HepG2 (cell line): Measurements from ENCODE around the gene TMEM114. TPM values are rescaled to one million over a fixed set of nuclear protein-coding genes. Genes with fewer than 3 reads are reported as not detected.

Source experiments
- BCL6 ChIP-seq: IDR thresholded peaks from 2 replicates; pipeline ENCODE4 v1.6.1; 2016; ENCODE audit warnings: missing genetic modification reagents, missing compliant biosample characterization
- BCLAF1 ChIP-seq: fragments of 450-650 bp; IDR thresholded peaks from 2 replicates; pipeline ENCODE4 v1.6.1; 2017; ENCODE audit warnings: mild to moderate bottlenecking
- BRD4 ChIP-seq: sonication (generic); formaldehyde crosslinking; IDR thresholded peaks from 2 replicates; pipeline ENCODE4 v1.4.0; 2020; ENCODE audit warnings: missing genetic modification reagents
- CENPT ChIP-seq: sonication (generic); formaldehyde crosslinking; IDR thresholded peaks from 2 replicates; pipeline ENCODE4 v1.8.0; 2022; ENCODE audit warnings: low read depth, mild to moderate bottlenecking, moderate library complexity, missing genetic modification reagents
- CREB1 ChIP-seq, 2 experiments: fragments of 450-650 bp in 1 of 2; IDR thresholded peaks; 2 replicates each; pipeline ENCODE4 v1.6.1; 2016 to 2017; ENCODE audit warnings: control low read depth in 1 of 2, mild to moderate bottlenecking in 1 of 2, missing compliant biosample characterization in 1 of 2, missing genetic modification characterization in 1 of 2
- HES4 ChIP-seq: sonication (generic); formaldehyde crosslinking; IDR thresholded peaks from 2 replicates; pipeline ENCODE4 v1.9.0; 2021; ENCODE audit warnings: mild to moderate bottlenecking, missing genetic modification reagents, borderline replicate concordance
- HMG20B ChIP-seq: conservative IDR thresholded peaks from 2 replicates; pipeline ENCODE4 v1.6.1; 2016; ENCODE audit warnings: missing genetic modification reagents, missing compliant biosample characterization
- KAT2B ChIP-seq: fragments of 150-350 bp; IDR thresholded peaks from 2 replicates; pipeline ENCODE4 v1.6.1; 2014; ENCODE audit warnings: low read depth, low read length, borderline replicate concordance
- NCOA1 ChIP-seq: sonication (generic); formaldehyde crosslinking; IDR thresholded peaks from 2 replicates; pipeline ENCODE4 v1.9.0; 2021; ENCODE audit warnings: missing genetic modification reagents
- NCOA5 ChIP-seq: sonication (generic); formaldehyde crosslinking; IDR thresholded peaks from 2 replicates; pipeline ENCODE4 v1.4.0; 2020; ENCODE audit warnings: missing genetic modification reagents
- PCBP1 ChIP-seq: fragments of 200-400 bp; formaldehyde crosslinking; IDR thresholded peaks from 2 replicates; pipeline ENCODE4 v1.6.1; 2017; ENCODE audit warnings: mild to moderate bottlenecking, low read depth, low read length, borderline replicate concordance
- PHF20 ChIP-seq: sonication (generic); formaldehyde crosslinking; IDR thresholded peaks from 2 replicates; pipeline ENCODE4 v1.5.0; 2020; ENCODE audit warnings: mild to moderate bottlenecking, missing genetic modification reagents
- POGZ ChIP-seq: sonication (generic); formaldehyde crosslinking; IDR thresholded peaks from 2 replicates; pipeline ENCODE4 v1.4.0; 2020; ENCODE audit warnings: mild to moderate bottlenecking, missing genetic modification reagents
- POLR2AphosphoS2 ChIP-seq: IDR thresholded peaks from 2 replicates; pipeline ENCODE4 v1.6.1; 2011; ENCODE audit warnings: low read depth, low read length, improper control_type of control experiment
- SRSF4 ChIP-seq: fragments of 200-400 bp; formaldehyde crosslinking; IDR thresholded peaks from one replicate; pipeline ENCODE4 v1.6.1; 2018; ENCODE audit warnings: mild to moderate bottlenecking, low read depth, low read length, moderate library complexity; ENCODE audit not compliant: poor library complexity, severe bottlenecking
- YEATS4 ChIP-seq: sonication (generic); formaldehyde crosslinking; IDR thresholded peaks from 2 replicates; pipeline ENCODE4 v1.4.0; 2020; ENCODE audit warnings: missing genetic modification reagents, borderline replicate concordance
- ZFAT ChIP-seq: sonication (generic); formaldehyde crosslinking; conservative IDR thresholded peaks from 2 replicates; pipeline ENCODE4 v1.8.1; 2023; ENCODE audit warnings: missing genetic modification reagents, inconsistent platforms
- ZNF225 ChIP-seq: sonication (generic); formaldehyde crosslinking; IDR thresholded peaks from 2 replicates; pipeline ENCODE4 v1.4.0; 2020; ENCODE audit warnings: mild to moderate bottlenecking, missing genetic modification reagents
- ZNF230 ChIP-seq: sonication (generic); formaldehyde crosslinking; IDR thresholded peaks from 2 replicates; pipeline ENCODE4 v1.4.0; 2020; ENCODE audit warnings: mild to moderate bottlenecking, missing genetic modification reagents
- ZNF546 ChIP-seq: sonication (generic); formaldehyde crosslinking; conservative IDR thresholded peaks from 2 replicates; pipeline ENCODE4 v1.8.1; 2023; ENCODE audit warnings: mild to moderate bottlenecking, missing genetic modification reagents
- ZNF614 ChIP-seq: IDR thresholded peaks from 2 replicates; pipeline ENCODE4 v1.6.1; 2018; ENCODE audit warnings: missing biosample characterization, missing genetic modification reagents, inconsistent platforms, borderline replicate concordance
- ZNF773 ChIP-seq: sonication (generic); formaldehyde crosslinking; IDR thresholded peaks from 2 replicates; pipeline ENCODE4 v1.4.0; 2020; ENCODE audit warnings: missing genetic modification reagents, borderline replicate concordance
- ZZZ3 ChIP-seq: sonication (generic); formaldehyde crosslinking; IDR thresholded peaks from 2 replicates; pipeline ENCODE4 v1.4.0; 2020; ENCODE audit warnings: missing genetic modification reagents, mild to moderate bottlenecking, borderline replicate concordance
- polyA plus RNA-seq, 8 experiments: library from polyadenylated mRNA; depleted of rRNA in 3 of 8; stranded (reverse) in 7 of 8; unstranded in 1 of 8; fragments of >200 nt; fragmentation: Illumina TruSeq in 4 of 8; extraction: Trizol in 4 of 8; gene quantifications; 2 replicates each; pipeline versions ENCODE4 v1.2.1 to v1.2.3, GENCODE V29; 2011 to 2016; ENCODE audit warnings: low read depth in 4 of 8, missing spikeins in 1 of 8, mixed read lengths in 1 of 8; ENCODE audit not compliant: insufficient read depth in 1 of 8
- total RNA-seq, 5 experiments: library from RNA; depleted of rRNA; stranded (reverse); fragments of >200 nt; fragmentation: Illumina TruSeq; extraction: Trizol; gene quantifications; 2 replicates each; pipeline ENCODE4 v1.2.3, GENCODE V29; 2016; ENCODE audit warnings: low read depth in 1 of 5
- TF ChIP-seq, protein P1 (sequence below): sonication (generic); formaldehyde crosslinking; IDR thresholded peaks from 2 replicates; pipeline ENCODE4 v1.5.0; 2020; ENCODE audit warnings: missing genetic modification reagents
- TF ChIP-seq, protein P2 (sequence below): sonication (generic); formaldehyde crosslinking; IDR thresholded peaks from 2 replicates; pipeline ENCODE4 v1.5.0; 2020; ENCODE audit warnings: missing genetic modification reagents
- TF ChIP-seq, protein P3 (sequence below): sonication (generic); formaldehyde crosslinking; IDR thresholded peaks from 2 replicates; pipeline ENCODE4 v1.4.0; 2020; ENCODE audit warnings: missing genetic modification reagents

Gene TMEM114
- total and polyA plus RNA-seq, 2 of the 13 experiments (the other 11 are each of a cell fraction or from before 2014, with no cell fraction given) = not detected

- TF ChIP-seq PHF20 (no peak), CENPT (no peak), ZFAT (no peak), POGZ (peak; percentile 13; the same call in 1 of the 2 replicates), NCOA5 (no peak), KAT2B (no peak), ZNF614 (no peak), POLR2AphosphoS2 (no peak), CREB1 (IDR thresholded peaks at IDR 0.05) (no peak), CREB1 (CRISPR knock-in tag; IDR thresholded peaks at IDR 0.05) (no peak), PCBP1 (0 out of 2 replicates have a peak, but pooled peaks have one; percentile 52), ZNF773 (no peak), HES4 (CRISPR knock-in tag) (no peak), HMG20B (CRISPR knock-in tag) (0 out of 2 replicates have a peak, but pooled peaks have one; percentile 18), YEATS4 (CRISPR knock-in tag) (peak; percentile 9; the same call in 1 of the 2 replicates), ZNF230 (no peak), ZNF225 (CRISPR knock-in tag) (no peak), NCOA1 (no peak), ZNF546 (no peak), ZZZ3 (CRISPR knock-in tag) (no peak), SRSF4 (no peak), BCL6 (no peak), BCLAF1 (no peak), BRD4 (CRISPR knock-in tag) (no peak)
- TF ChIP-seq, protein P1, sequence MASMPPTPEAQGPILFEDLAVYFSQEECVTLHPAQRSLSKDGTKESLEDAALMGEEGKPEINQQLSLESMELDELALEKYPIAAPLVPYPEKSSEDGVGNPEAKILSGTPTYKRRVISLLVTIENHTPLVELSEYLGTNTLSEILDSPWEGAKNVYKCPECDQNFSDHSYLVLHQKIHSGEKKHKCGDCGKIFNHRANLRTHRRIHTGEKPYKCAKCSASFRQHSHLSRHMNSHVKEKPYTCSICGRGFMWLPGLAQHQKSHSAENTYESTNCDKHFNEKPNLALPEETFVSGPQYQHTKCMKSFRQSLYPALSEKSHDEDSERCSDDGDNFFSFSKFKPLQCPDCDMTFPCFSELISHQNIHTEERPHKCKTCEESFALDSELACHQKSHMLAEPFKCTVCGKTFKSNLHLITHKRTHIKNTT (CRISPR knock-in tag) = no peak
- TF ChIP-seq, protein P2, sequence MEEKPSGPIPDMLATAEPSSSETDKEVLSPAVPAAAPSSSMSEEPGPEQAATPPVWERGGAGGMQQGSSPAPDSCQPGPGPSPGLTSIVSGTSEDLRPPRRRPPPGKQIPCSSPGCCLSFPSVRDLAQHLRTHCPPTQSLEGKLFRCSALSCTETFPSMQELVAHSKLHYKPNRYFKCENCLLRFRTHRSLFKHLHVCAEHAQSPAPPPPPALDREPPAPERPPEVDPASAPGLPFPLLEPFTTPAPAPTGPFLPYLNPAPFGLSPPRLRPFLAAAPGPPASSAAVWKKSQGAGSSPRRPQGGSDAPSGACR = no peak
- TF ChIP-seq, protein P3, sequence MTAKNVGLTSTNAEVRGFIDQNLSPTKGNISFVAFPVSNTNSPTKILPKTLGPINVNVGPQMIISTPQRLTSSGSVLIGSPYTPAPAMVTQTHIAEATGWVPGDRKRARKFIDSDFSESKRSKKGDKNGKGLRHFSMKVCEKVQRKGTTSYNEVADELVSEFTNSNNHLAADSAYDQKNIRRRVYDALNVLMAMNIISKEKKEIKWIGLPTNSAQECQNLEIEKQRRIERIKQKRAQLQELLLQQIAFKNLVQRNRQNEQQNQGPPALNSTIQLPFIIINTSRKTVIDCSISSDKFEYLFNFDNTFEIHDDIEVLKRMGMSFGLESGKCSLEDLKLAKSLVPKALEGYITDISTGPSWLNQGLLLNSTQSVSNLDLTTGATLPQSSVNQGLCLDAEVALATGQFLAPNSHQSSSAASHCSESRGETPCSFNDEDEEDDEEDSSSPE (CRISPR knock-in tag) = no peak
These were observed 20.5 kb downstream of the TMEM114 start (continued) for GRCh38 chr16:8569650-8570346.
